ENCODE measurements around the gene RNF26. TPM values are rescaled to one million over a fixed set of nuclear protein-coding genes. Genes with fewer than 3 reads are reported as not detected.

Gene RNF26
- total and polyA plus RNA-seq, 2 of the 13 experiments (the other 11 are each of a cell fraction or from before 2014, with no cell fraction given) = 11.9 to 26.3 TPM

- no peak for TF ChIP-seq RERE (CRISPR knock-in tag; IDR thresholded peaks at IDR 0.05; ENCODE audit: low read depth)
- TF ChIP-seq FOXO1 (CRISPR knock-in tag; IDR thresholded peaks at IDR 0.05) = peak; percentile 63
- peak; percentile 55; the same call in 1 of the 2 replicates for TF ChIP-seq KDM5B (CRISPR knock-in tag; IDR thresholded peaks at IDR 0.05; ENCODE audit: borderline replicate concordance)
- TF ChIP-seq ZNF615 (CRISPR knock-in tag; IDR thresholded peaks at IDR 0.05; ENCODE audit: borderline replicate concordance) = no peak
- TF ChIP-seq KLF16 (CRISPR knock-in tag; IDR thresholded peaks at IDR 0.05) = peak in 1 of 2 experiments; percentile 91; a peak in 2 of 4 replicates
- no peak for TF ChIP-seq ZKSCAN5 (CRISPR knock-in tag; IDR thresholded peaks at IDR 0.05)
- no peak for TF ChIP-seq ZNF44 (CRISPR knock-in tag; IDR thresholded peaks at IDR 0.05)
- no peak for TF ChIP-seq ZFAT (CRISPR knock-in tag; conservative IDR thresholded peaks at IDR 0.05)
- peak; percentile 86; the same call in 1 of the 2 replicates for TF ChIP-seq ZNF792 (CRISPR knock-in tag; IDR thresholded peaks at IDR 0.05)
- TF ChIP-seq ZFP41 (CRISPR knock-in tag; IDR thresholded peaks at IDR 0.05; ENCODE audit: borderline replicate concordance) = no peak
- peak; percentile 55 for TF ChIP-seq NCOA2 (CRISPR knock-in tag; IDR thresholded peaks at IDR 0.05)
- TF ChIP-seq ASH2L (IDR thresholded peaks at IDR 0.05; ENCODE audit: insufficient read length, low read depth, low read length) = peak; percentile 50
- no peak; the same call in 1 of the 2 replicates for TF ChIP-seq ZNF253 (CRISPR knock-in tag; IDR thresholded peaks at IDR 0.05; ENCODE audit: borderline replicate concordance)
- no peak; the same call in 1 of the 2 replicates for TF ChIP-seq ZNF512B (CRISPR knock-in tag; IDR thresholded peaks at IDR 0.05; ENCODE audit: borderline replicate concordance)
- no peak for TF ChIP-seq ZNF34 (CRISPR knock-in tag; IDR thresholded peaks at IDR 0.05; ENCODE audit: borderline replicate concordance)
- peak; percentile 35 for TF ChIP-seq DR1 (CRISPR knock-in tag; IDR thresholded peaks at IDR 0.05)
- peak; percentile 69 for TF ChIP-seq YEATS2 (CRISPR knock-in tag; IDR thresholded peaks at IDR 0.05; ENCODE audit: borderline replicate concordance)
- peak; percentile 63; the same call in 1 of the 2 replicates for TF ChIP-seq ZHX1 (CRISPR knock-in tag; IDR thresholded peaks at IDR 0.05; ENCODE audit: low read depth)
Observed at GRCh38 chr11:119381181-119381988, 47.1 kb downstream of the RNF26 start, which contains the start of gene USP2 (continued).
